ENCODE measurements around the gene ORM2.

ORM2 gene

GRCh38 chr9:114374936-114375335 lies 45.3 kb downstream of the ORM2 start:
- no peak overlapping the region for H3K4me3 ChIP-seq (ENCODE audit: low read length)
- no peak overlapping the region for H3K4me2 ChIP-seq (ENCODE audit: low read depth, low read length)
- H3K36me3 ChIP-seq (replicated peaks; ENCODE audit: insufficient read depth, low read length) = peaks cover 14% of the 10 kb centered on the region
- H3K9me2 ChIP-seq (replicated peaks; ENCODE audit: insufficient read depth, low read length) = no peaks in the 10 kb centered on the region
- no peak overlapping the region for H2AFZ ChIP-seq (ENCODE audit: low read length)
- H3F3A ChIP-seq (ENCODE audit: insufficient read depth, low read length) = peaks cover 46% of the 10 kb centered on the region
- H3K9ac ChIP-seq (ENCODE audit: low read length) = no peak overlapping the region
- no peak for TF ChIP-seq EZH2 (optimal IDR thresholded peaks at IDR 0.05; ENCODE audit: low read depth, low read length)
- TF ChIP-seq, protein P1, sequence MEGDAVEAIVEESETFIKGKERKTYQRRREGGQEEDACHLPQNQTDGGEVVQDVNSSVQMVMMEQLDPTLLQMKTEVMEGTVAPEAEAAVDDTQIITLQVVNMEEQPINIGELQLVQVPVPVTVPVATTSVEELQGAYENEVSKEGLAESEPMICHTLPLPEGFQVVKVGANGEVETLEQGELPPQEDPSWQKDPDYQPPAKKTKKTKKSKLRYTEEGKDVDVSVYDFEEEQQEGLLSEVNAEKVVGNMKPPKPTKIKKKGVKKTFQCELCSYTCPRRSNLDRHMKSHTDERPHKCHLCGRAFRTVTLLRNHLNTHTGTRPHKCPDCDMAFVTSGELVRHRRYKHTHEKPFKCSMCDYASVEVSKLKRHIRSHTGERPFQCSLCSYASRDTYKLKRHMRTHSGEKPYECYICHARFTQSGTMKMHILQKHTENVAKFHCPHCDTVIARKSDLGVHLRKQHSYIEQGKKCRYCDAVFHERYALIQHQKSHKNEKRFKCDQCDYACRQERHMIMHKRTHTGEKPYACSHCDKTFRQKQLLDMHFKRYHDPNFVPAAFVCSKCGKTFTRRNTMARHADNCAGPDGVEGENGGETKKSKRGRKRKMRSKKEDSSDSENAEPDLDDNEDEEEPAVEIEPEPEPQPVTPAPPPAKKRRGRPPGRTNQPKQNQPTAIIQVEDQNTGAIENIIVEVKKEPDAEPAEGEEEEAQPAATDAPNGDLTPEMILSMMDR (IDR thresholded peaks at IDR 0.05; ENCODE audit: low read length) = no peak
- no peak for TF ChIP-seq EZH2phosphoT487 (IDR thresholded peaks at IDR 0.05; ENCODE audit: low read length)
- no peaks in the 10 kb centered on the region for H3K9me3 ChIP-seq (replicated peaks; ENCODE audit: insufficient read depth, low read length)
- peak overlapping the region; percentile 98; the same call in 1 of the 2 replicates for H3K27ac ChIP-seq (ENCODE audit: low read length)
- peaks cover 82% of the 10 kb centered on the region for H3K79me2 ChIP-seq (ENCODE audit: low read length)
- DNase-seq = no peak
- H3K27me3 ChIP-seq (replicated peaks; ENCODE audit: insufficient read depth, low read length) = no peaks in the 10 kb centered on the region
- no peaks in the 10 kb centered on the region for H4K20me1 ChIP-seq (ENCODE audit: insufficient read depth, low read length)
- peaks cover 52% of the 10 kb centered on the region for H3K4me1 ChIP-seq (ENCODE audit: low read length)

DNA sequence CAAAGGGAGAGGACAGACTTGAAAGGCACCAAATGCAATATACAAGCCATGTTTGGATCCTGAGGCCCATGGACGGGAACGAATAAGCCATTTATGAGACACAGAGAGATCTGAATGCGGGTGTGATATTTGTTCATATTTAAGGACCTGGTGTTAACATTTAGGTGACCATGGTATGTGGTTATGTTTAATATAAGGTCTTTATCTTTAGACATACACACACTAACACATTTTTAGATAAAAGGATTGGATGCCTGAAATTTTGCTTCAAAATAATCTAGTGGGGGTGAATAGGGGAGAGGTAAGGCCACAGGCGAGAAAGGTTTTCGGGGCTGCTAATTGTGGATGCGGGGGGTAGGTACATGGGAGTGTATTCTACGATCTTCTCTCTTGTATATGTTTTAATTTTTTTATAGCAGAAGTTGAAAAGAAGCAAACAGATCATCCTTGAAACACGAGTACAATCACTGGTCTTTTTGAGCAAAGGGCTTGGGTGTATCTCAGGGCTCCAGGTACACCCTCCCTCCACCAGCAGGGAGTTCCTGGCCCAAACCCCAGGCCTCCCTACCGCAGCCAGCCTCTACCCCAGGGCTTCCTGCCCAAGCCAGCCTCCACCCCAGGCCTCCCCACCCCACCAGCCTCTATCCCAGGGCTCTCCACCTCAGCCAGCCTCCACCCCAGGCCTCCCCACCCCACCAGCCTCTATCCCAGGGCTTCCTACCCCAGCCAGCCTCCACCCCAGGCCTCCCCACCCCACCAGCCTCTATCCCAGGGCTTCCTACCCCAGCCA lies 45.9 kb downstream of the ORM2 start:
- Histone ChIP-seq H4K20me1 (ENCODE audit: insufficient read depth, low read length) (no peaks in the 10 kb centered on the region), H3F3A (ENCODE audit: insufficient read depth, low read length) (peaks cover 46% of the 10 kb centered on the region), H3K9me2 (replicated peaks; ENCODE audit: insufficient read depth, low read length) (no peaks in the 10 kb centered on the region), H3K27me3 (replicated peaks; ENCODE audit: insufficient read depth, low read length) (no peaks in the 10 kb centered on the region), H2AFZ (ENCODE audit: low read length) (no peak overlapping the region), H3K4me3 (ENCODE audit: low read length) (no peak overlapping the region), H3K9ac (ENCODE audit: low read length) (no peak overlapping the region), H3K27ac (ENCODE audit: low read length) (peak overlapping the region; percentile 98; the same call in 1 of the 2 replicates), H3K9me3 (replicated peaks; ENCODE audit: insufficient read depth, low read length) (no peaks in the 10 kb centered on the region), H3K79me2 (ENCODE audit: low read length) (peaks cover 82% of the 10 kb centered on the region), H3K4me2 (ENCODE audit: low read depth, low read length) (no peak overlapping the region), H3K4me1 (ENCODE audit: low read length) (peaks cover 46% of the 10 kb centered on the region), H3K36me3 (replicated peaks; ENCODE audit: insufficient read depth, low read length) (peaks cover 14% of the 10 kb centered on the region)
- TF ChIP-seq, protein P1 (IDR thresholded peaks at IDR 0.05; ENCODE audit: low read length) = no peak
- TF ChIP-seq EZH2phosphoT487 (IDR thresholded peaks at IDR 0.05; ENCODE audit: low read length) = no peak
- TF ChIP-seq EZH2 (optimal IDR thresholded peaks at IDR 0.05; ENCODE audit: low read depth, low read length) = no peak
- DNase-seq = no peak

- H3K9me3 ChIP-seq (replicated peaks; ENCODE audit: insufficient read depth, low read length) = no peaks in the 10 kb centered on the region
- H3K4me1 ChIP-seq (ENCODE audit: low read length) = peaks cover 33% of the 10 kb centered on the region
- no peak overlapping the region for H3K4me3 ChIP-seq (ENCODE audit: low read length)
- TF ChIP-seq EZH2phosphoT487 (IDR thresholded peaks at IDR 0.05; ENCODE audit: low read length) (no peak), EZH2 (optimal IDR thresholded peaks at IDR 0.05; ENCODE audit: low read depth, low read length) (no peak)
- TF ChIP-seq, protein P1 (IDR thresholded peaks at IDR 0.05; ENCODE audit: low read length) = no peak
- no peak overlapping the region for H3K27ac ChIP-seq (ENCODE audit: low read length)
- H3K36me3 ChIP-seq (replicated peaks; ENCODE audit: insufficient read depth, low read length) = peaks cover 14% of the 10 kb centered on the region
- no peaks in the 10 kb centered on the region for H4K20me1 ChIP-seq (ENCODE audit: insufficient read depth, low read length)
- no peak overlapping the region for H3K4me2 ChIP-seq (ENCODE audit: low read depth, low read length)
- H3F3A ChIP-seq (ENCODE audit: insufficient read depth, low read length) = peaks cover 43% of the 10 kb centered on the region
- DNase-seq = no peak
- H3K79me2 ChIP-seq (ENCODE audit: low read length) = peaks cover 82% of the 10 kb centered on the region
- H3K27me3 ChIP-seq (replicated peaks; ENCODE audit: insufficient read depth, low read length) = no peaks in the 10 kb centered on the region
- H2AFZ ChIP-seq (ENCODE audit: low read length) = no peak overlapping the region
- H3K9me2 ChIP-seq (replicated peaks; ENCODE audit: insufficient read depth, low read length) = no peaks in the 10 kb centered on the region
- no peak overlapping the region for H3K9ac ChIP-seq (ENCODE audit: low read length)
Measured at GRCh38 chr9:114376586-114377445, 47.1 kb downstream of the ORM2 start.
